IMR-90 (cell line): ENCODE results near the gene ITCH. TPM values are rescaled to one million over a fixed set of nuclear protein-coding genes. Genes with fewer than 3 reads are reported as not detected.

Source experiments
- ATAC-seq: fragments of 200-7000 bp; cut with Tn5 transposase; 2 replicates; pipeline ENCODE4 v1.9.1; 2020; ENCODE audit warnings: low read depth, mild to moderate bottlenecking, moderate library complexity
- BruUV-seq: library from RNA; stranded (reverse); fragments of 400-500 nt; replicated peaks from 2 replicates; lab custom pipeline; 2021; lab: Mats Ljungman, UMichigan
- CTCF ChIA-PET: fragments of 300-600 bp; formaldehyde crosslinking; extraction: SDS; loops from one replicate; lab custom pipeline; 2021; ENCODE audit warnings: antibody characterized with exemption; lab: Yijun Ruan, JAX
- POLR2A ChIA-PET: fragments of 300-600 bp; sonication (Branson Sonifier 250); formaldehyde crosslinking; loops from one replicate; lab custom pipeline; 2022; ENCODE audit warnings: antibody characterized with exemption; ENCODE audit not compliant: unreplicated experiment; lab: Charles Lee
- DNase-seq: peaks from one replicate; pipeline ENCODE4 v3.0.0; 2013
- H2AFZ ChIP-seq: replicated peaks from 2 replicates; pipeline ENCODE3; 2013; ENCODE audit warnings: low read length, mild to moderate bottlenecking; ENCODE audit not compliant: poor library complexity
- H2AK5ac ChIP-seq: 2 replicates; pipeline ENCODE4 v1.6.1; 2013; ENCODE audit warnings: low read depth, low read length, inconsistent platforms
- H2AK9ac ChIP-seq: replicated peaks from 2 replicates; pipeline ENCODE3; 2013; ENCODE audit warnings: mild to moderate bottlenecking, low read depth, low read length, moderate library complexity; ENCODE audit not compliant: poor library complexity
- H2BK120ac ChIP-seq: 2 replicates; pipeline ENCODE4 v1.6.1; 2013; ENCODE audit warnings: low read depth, low read length, inconsistent platforms
- H2BK15ac ChIP-seq: 3 replicates; pipeline ENCODE4 v1.6.1; 2013; ENCODE audit warnings: low read depth, low read length, inconsistent platforms
- H2BK20ac ChIP-seq: 2 replicates; pipeline ENCODE4 v1.6.1; 2013; ENCODE audit warnings: low read depth, mild to moderate bottlenecking, inconsistent platforms, low read length, moderate library complexity
- H2BK5ac ChIP-seq: 2 replicates; pipeline ENCODE4 v1.6.1; 2013; ENCODE audit warnings: mild to moderate bottlenecking, low read depth, low read length, inconsistent platforms; ENCODE audit not compliant: poor library complexity, severe bottlenecking
- H3K14ac ChIP-seq: replicated peaks from 2 replicates; pipeline ENCODE4 v1.6.1; 2013; ENCODE audit warnings: low read depth, low read length, inconsistent platforms
- H3K18ac ChIP-seq: 2 replicates; pipeline ENCODE4 v1.6.1; 2013; ENCODE audit warnings: low read depth, low read length, control low read depth
- H3K23ac ChIP-seq: 2 replicates; pipeline ENCODE4 v1.6.1; 2013; ENCODE audit warnings: low read depth, low read length, inconsistent platforms
- H3K27ac ChIP-seq: 2 replicates; pipeline ENCODE4 v1.5.1; 2013; ENCODE audit warnings: mild to moderate bottlenecking, control low read depth, low read length; ENCODE audit not compliant: insufficient read depth
- H3K27me3 ChIP-seq: 2 replicates; pipeline ENCODE4 v1.6.1; 2013; ENCODE audit warnings: low read length; ENCODE audit not compliant: control insufficient read depth, insufficient read depth
- H3K36me3 ChIP-seq: 2 replicates; pipeline ENCODE4 v1.6.1; 2013; ENCODE audit warnings: low read length, mixed read lengths; ENCODE audit not compliant: control insufficient read depth, insufficient read depth
- H3K4ac ChIP-seq: 2 replicates; pipeline ENCODE4 v1.6.1; 2013; ENCODE audit warnings: low read depth, low read length, inconsistent platforms
- H3K4me1 ChIP-seq: 2 replicates; pipeline ENCODE4 v1.6.1; 2013; ENCODE audit warnings: low read length, mixed read lengths; ENCODE audit not compliant: control insufficient read depth, insufficient read depth
- H3K4me2 ChIP-seq: 2 replicates; pipeline ENCODE4 v1.6.1; 2013; ENCODE audit warnings: low read depth, mild to moderate bottlenecking, control low read depth, low read length, moderate library complexity
- H3K4me3 ChIP-seq: 2 replicates; pipeline ENCODE4 v1.5.1; 2013; ENCODE audit warnings: low read depth, mild to moderate bottlenecking, control low read depth, low read length, moderate library complexity; ENCODE audit not compliant: insufficient read depth
- H3K56ac ChIP-seq: 2 replicates; pipeline ENCODE4 v1.6.1; 2013; ENCODE audit warnings: low read length, inconsistent platforms; ENCODE audit not compliant: insufficient read depth; ENCODE audit errors: extremely low read depth
- H3K79me1 ChIP-seq, 2 experiments: 2 replicates each; pipeline ENCODE4 v1.6.1; 2013; ENCODE audit warnings: low read length in 2 of 2, inconsistent platforms in 1 of 2, low read depth in 1 of 2
- H3K9ac ChIP-seq: 2 replicates; pipeline ENCODE4 v1.6.1; 2013; ENCODE audit warnings: low read depth, low read length, control low read depth
- H3K9me1 ChIP-seq: 2 replicates; pipeline ENCODE4 v1.6.1; 2013; ENCODE audit warnings: low read length, inconsistent platforms; ENCODE audit not compliant: insufficient read depth
- H3K9me3 ChIP-seq: 2 replicates; pipeline ENCODE4 v1.6.1; 2013; ENCODE audit warnings: low read length; ENCODE audit not compliant: control insufficient read depth, insufficient read depth
- H4K20me1 ChIP-seq: 2 replicates; pipeline ENCODE4 v1.6.1; 2013; ENCODE audit warnings: low read length, inconsistent platforms; ENCODE audit not compliant: insufficient read depth
- H4K5ac ChIP-seq: 2 replicates; pipeline ENCODE4 v1.6.1; 2013; ENCODE audit warnings: mild to moderate bottlenecking, low read depth, low read length, control low read depth
- H4K8ac ChIP-seq, 2 experiments: 2 replicates each; pipeline ENCODE4 v1.6.1; 2013; ENCODE audit warnings: low read depth in 2 of 2, low read length in 2 of 2, control low read depth in 1 of 2, inconsistent platforms in 1 of 2
- H4K91ac ChIP-seq: 2 replicates; pipeline ENCODE4 v1.6.1; 2013; ENCODE audit warnings: low read depth, low read length, inconsistent platforms; ENCODE audit not compliant: insufficient read depth
- BHLHE40 ChIP-seq: fragments of 150-350 bp; IDR thresholded peaks from 2 replicates; pipeline ENCODE4 v1.6.1; 2016; ENCODE audit warnings: mild to moderate bottlenecking, low read depth, low read length
- CEBPB ChIP-seq: IDR thresholded peaks from 2 replicates; pipeline ENCODE4 v1.6.1; 2012; ENCODE audit warnings: low read depth, low read length, improper control_type of control experiment
- CHD1 ChIP-seq: IDR thresholded peaks from 2 replicates; pipeline ENCODE4 v1.6.1; 2012; ENCODE audit warnings: low read depth, low read length, improper control_type of control experiment
- CTCF ChIP-seq: conservative IDR thresholded peaks from 2 replicates; pipeline ENCODE4 v1.5.1; 2012; ENCODE audit warnings: mild to moderate bottlenecking, low read depth, low read length, improper control_type of control experiment
- ELK1 ChIP-seq: fragments of 150-350 bp; IDR thresholded peaks from 2 replicates; pipeline ENCODE4 v1.6.1; 2016; ENCODE audit warnings: low read depth, mild to moderate bottlenecking, low read length, moderate library complexity, borderline replicate concordance
- MXI1 ChIP-seq: IDR thresholded peaks from 2 replicates; pipeline ENCODE4 v1.6.1; 2012; ENCODE audit warnings: low read depth, mild to moderate bottlenecking, low read length, moderate library complexity, borderline replicate concordance
- POLR2A ChIP-seq: IDR thresholded peaks from 2 replicates; pipeline ENCODE4 v1.6.1; 2012; ENCODE audit warnings: mild to moderate bottlenecking, low read depth, low read length
- RAD21 ChIP-seq: IDR thresholded peaks from 2 replicates; pipeline ENCODE4 v1.6.1; 2012; ENCODE audit warnings: low read length, improper control_type of control experiment
- RCOR1 ChIP-seq: IDR thresholded peaks from 2 replicates; pipeline ENCODE4 v1.6.1; 2012; ENCODE audit warnings: mild to moderate bottlenecking, low read length, improper control_type of control experiment; ENCODE audit not compliant: insufficient replicate concordance
- RFX5 ChIP-seq: IDR thresholded peaks from 2 replicates; pipeline ENCODE4 v1.8.0; 2012; ENCODE audit warnings: low read depth, mild to moderate bottlenecking, low read length, moderate library complexity
- SMC3 ChIP-seq: fragments of 150-350 bp; IDR thresholded peaks from 2 replicates; pipeline ENCODE4 v1.6.1; 2016; ENCODE audit warnings: low read depth, mild to moderate bottlenecking, antibody characterized with exemption, low read length, moderate library complexity
- WGBS, 2 experiments: methylation state at CpG; one replicate each; pipeline versions ENCODE4 v1.1.5 to v1.1.7; 2013; ENCODE audit warnings: missing lambda C conversion rate in 2 of 2; ENCODE audit not compliant: insufficient read length in 1 of 2; ENCODE audit errors: extremely low coverage in 2 of 2; 5-methylcytosine and 5-hydroxymethylcytosine counted together
- dilution Hi-C: fragments of 300-500 bp; cut with HindIII; formaldehyde crosslinking; loops from one replicate; pipeline ENCODE4 v1.14.3; 2018; ENCODE audit warnings: low sequenced_read_pairs; ENCODE audit not compliant: unreplicated experiment
- in situ Hi-C: fragments of 300-500 bp; cut with MboI; formaldehyde crosslinking; loops from 3 replicates; pipeline ENCODE4 v1.14.3; 2019; ENCODE audit warnings: low sequenced_read_pairs, inconsistent platforms, mixed read lengths
- intact Hi-C: fragments of 100-400 bp; cut with micrococcal nuclease; formaldehyde crosslinking; loops from 2 replicates; pipeline ENCODE4 v1.10.0; 2022
- polyA plus RNA-seq, 3 experiments: library from polyadenylated mRNA; depleted of rRNA; stranded (reverse); fragments of >200 nt; gene quantifications; 2 replicates each; pipeline ENCODE4 v1.2.3, GENCODE V29; 2012; ENCODE audit warnings: low replicate concordance in 1 of 3
- total RNA-seq: library from RNA; depleted of rRNA; stranded (reverse); fragments of >200 nt; gene quantifications from 2 replicates; pipeline ENCODE4 v1.2.3, GENCODE V29; 2012
- TF ChIP-seq, protein P1 (sequence below): fragments of 150-350 bp; IDR thresholded peaks from 2 replicates; pipeline ENCODE4 v1.6.1; 2017; ENCODE audit warnings: mild to moderate bottlenecking, antibody characterized with exemption, low read length, low read depth

ITCH gene
- total and polyA plus RNA-seq, 2 of the 4 experiments (the other 2 are of a cell fraction), result 12.7 to 94.6 TPM

GRCh38 chr20:34452281-34452982, 89.4 kb downstream of the ITCH start:
- H3K18ac ChIP-seq, result no peak overlapping the region
- H3K27ac ChIP-seq, result no peak overlapping the region; the same call in 1 of the 2 replicates
- H3K27me3 ChIP-seq, result no peaks in the 10 kb centered on the region
- H4K20me1 ChIP-seq, result peaks cover 3% of the 10 kb centered on the region; the same call in 1 of the 2 replicates
- no peaks in the 10 kb centered on the region for H3K9me3 ChIP-seq
- TF ChIP-seq RAD21, result no peak
- TF ChIP-seq CHD1, result no peak
- no peak for TF ChIP-seq CEBPB
- no peak for TF ChIP-seq CTCF
- TF ChIP-seq BHLHE40, result no peak
- TF ChIP-seq, protein P1, sequence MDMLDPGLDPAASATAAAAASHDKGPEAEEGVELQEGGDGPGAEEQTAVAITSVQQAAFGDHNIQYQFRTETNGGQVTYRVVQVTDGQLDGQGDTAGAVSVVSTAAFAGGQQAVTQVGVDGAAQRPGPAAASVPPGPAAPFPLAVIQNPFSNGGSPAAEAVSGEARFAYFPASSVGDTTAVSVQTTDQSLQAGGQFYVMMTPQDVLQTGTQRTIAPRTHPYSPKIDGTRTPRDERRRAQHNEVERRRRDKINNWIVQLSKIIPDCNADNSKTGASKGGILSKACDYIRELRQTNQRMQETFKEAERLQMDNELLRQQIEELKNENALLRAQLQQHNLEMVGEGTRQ, result no peak
- TF ChIP-seq POLR2A, result no peak
- TF ChIP-seq RCOR1, result no peak
- TF ChIP-seq MXI1, result no peak
- TF ChIP-seq ELK1, result no peak
- TF ChIP-seq RFX5, result no peak
- no peak for TF ChIP-seq SMC3
- no peak overlapping the region for H2BK20ac ChIP-seq
- no peak overlapping the region for H2AK9ac ChIP-seq
- H3K23ac ChIP-seq, result no peak overlapping the region
- H3K36me3 ChIP-seq, result peaks cover 22% of the 10 kb centered on the region
- H3K56ac ChIP-seq, result no peak overlapping the region
- no peak overlapping the region for H4K91ac ChIP-seq
- DNase-seq (peak; percentile 57), ATAC-seq (peak; percentile 84)
- no peak overlapping the region for H3K4ac ChIP-seq
- H2BK5ac ChIP-seq, result peak overlapping the region; percentile 4
- no peak overlapping the region for H3K14ac ChIP-seq
- no peak overlapping the region for H4K8ac ChIP-seq
- H3K4me1 ChIP-seq, result peaks cover 6% of the 10 kb centered on the region
- peak overlapping the region; percentile 60; the same call in 1 of the 2 replicates for H3K4me2 ChIP-seq
- ChIA-PET POLR2A (no interaction called here), CTCF (interaction anchor here (0.7 kb wide), 1 partner anchor 268 kb away, joined by 6 read pairs; no protein-coding TSS in a partner anchor)
- WGBS, 2 experiments, result no CpG with 5 or more reads among the region's 2 CpGs
- H2BK120ac ChIP-seq, result no peak overlapping the region
- in situ Hi-C loops (no loop called here), dilution Hi-C loops (no loop called here), intact Hi-C loops (loop anchor here (10.0 kb wide), 1 partner anchor 48 kb away; no protein-coding TSS in a partner anchor)
- H2BK15ac ChIP-seq, result no peak overlapping the region
- H2AK5ac ChIP-seq, result no peak overlapping the region
- H2AFZ ChIP-seq, result no peak overlapping the region
- no peak overlapping the region for H3K4me3 ChIP-seq
- no peak overlapping the region for H3K9ac ChIP-seq
- H4K5ac ChIP-seq, result no peak overlapping the region
- no peaks in the 10 kb centered on the region for H3K9me1 ChIP-seq
- no TSS peak for BruUV-seq
- peaks cover 13 to 34% of the 10 kb centered on the region in 2 experiments; a peak in 3 of 4 replicates for H3K79me1 ChIP-seq
